ENCODE data around the gene PDE1A. TPM values are rescaled to one million over a fixed set of nuclear protein-coding genes. Genes with fewer than 3 reads are reported as not detected.

PDE1A gene
- total RNA-seq (2022; extraction: Qiagen RNA extraction) = 0.11 to 0.15 TPM (median 0.12 TPM) in 4 of 5 replicates, not detected in the other

DNA sequence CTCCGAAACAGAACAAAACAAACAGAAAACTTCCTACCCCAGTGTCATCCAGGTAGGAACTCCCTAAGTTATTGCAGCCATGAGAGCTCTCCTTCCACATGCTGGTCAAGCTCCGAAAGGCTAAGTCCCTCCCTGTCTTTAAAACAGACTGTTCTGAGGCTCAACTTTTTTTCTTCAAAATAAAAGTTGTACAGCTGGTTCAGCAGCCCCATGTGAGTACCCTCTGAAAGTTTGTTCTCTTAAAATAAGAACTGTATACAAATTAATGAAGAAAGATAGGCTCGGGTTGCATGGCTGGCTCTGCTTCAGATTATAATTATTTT, at the start of gene PDE1A:
TSS of gene PDE1A (minus strand) at position 119 of the 323 bp plus-strand sequence.

All from A549 treated with Mapracorat at 1 μM for 4 hours (cell line).